ENCODE results near the gene PLPPR3.

- TF ChIP-seq CTCF (conservative IDR thresholded peaks at IDR 0.05) (no peak), EZH2 (IDR thresholded peaks at IDR 0.05; ENCODE audit: low read depth) (no peak)
These were observed 5.8 kb downstream of the PLPPR3 start for GRCh38 chr19:815775-816499.
